Lower leg skin (tissue), 3 donors: ENCODE results near the gene LYSMD3.

ENCODE experiments used
- CTCF ChIP-seq, 3 donors: fragments of 450-650 bp; IDR thresholded peaks; one replicate each; pipeline ENCODE4 v1.5.1; 2016; ENCODE audit warnings: antibody characterized with exemption in 3 of 3, mild to moderate bottlenecking in 3 of 3, moderate library complexity in 2 of 3
- POLR2A ChIP-seq, 2 donors: fragments of 450-650 bp; IDR thresholded peaks; one replicate each; pipeline ENCODE4 v1.6.1; 2016 to 2017; ENCODE audit warnings: antibody characterized with exemption in 2 of 2, mild to moderate bottlenecking in 1 of 2, moderate library complexity in 1 of 2

GRCh38 chr5:90547072-90547536 lies 17.7 kb upstream of the LYSMD3 start:
- no peak for TF ChIP-seq CTCF (IDR thresholded peaks at IDR 0.05)
- no peak for TF ChIP-seq POLR2A (IDR thresholded peaks at IDR 0.05)
